ENCODE results near the gene FGFBP2.

GRCh38 chr4:15963576-15963975 is 601 bp upstream of the FGFBP2 start:
- TF ChIP-seq, protein P1, sequence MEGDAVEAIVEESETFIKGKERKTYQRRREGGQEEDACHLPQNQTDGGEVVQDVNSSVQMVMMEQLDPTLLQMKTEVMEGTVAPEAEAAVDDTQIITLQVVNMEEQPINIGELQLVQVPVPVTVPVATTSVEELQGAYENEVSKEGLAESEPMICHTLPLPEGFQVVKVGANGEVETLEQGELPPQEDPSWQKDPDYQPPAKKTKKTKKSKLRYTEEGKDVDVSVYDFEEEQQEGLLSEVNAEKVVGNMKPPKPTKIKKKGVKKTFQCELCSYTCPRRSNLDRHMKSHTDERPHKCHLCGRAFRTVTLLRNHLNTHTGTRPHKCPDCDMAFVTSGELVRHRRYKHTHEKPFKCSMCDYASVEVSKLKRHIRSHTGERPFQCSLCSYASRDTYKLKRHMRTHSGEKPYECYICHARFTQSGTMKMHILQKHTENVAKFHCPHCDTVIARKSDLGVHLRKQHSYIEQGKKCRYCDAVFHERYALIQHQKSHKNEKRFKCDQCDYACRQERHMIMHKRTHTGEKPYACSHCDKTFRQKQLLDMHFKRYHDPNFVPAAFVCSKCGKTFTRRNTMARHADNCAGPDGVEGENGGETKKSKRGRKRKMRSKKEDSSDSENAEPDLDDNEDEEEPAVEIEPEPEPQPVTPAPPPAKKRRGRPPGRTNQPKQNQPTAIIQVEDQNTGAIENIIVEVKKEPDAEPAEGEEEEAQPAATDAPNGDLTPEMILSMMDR (IDR thresholded peaks at IDR 0.05; ENCODE audit: low read length) = no peak
- TF ChIP-seq EZH2 (optimal IDR thresholded peaks at IDR 0.05; ENCODE audit: low read depth, low read length) (no peak), EZH2phosphoT487 (IDR thresholded peaks at IDR 0.05; ENCODE audit: low read length) (no peak)

Data from MM.1S (cell line).